Mesenchymal stem cell (in vitro differentiated cells and primary cell): ENCODE measurements around the gene HSFX3.

Experiments used
- DNase-seq: peaks from one replicate; pipeline ENCODE4 v3.0.0-alpha.2; 2013
- H2AFZ ChIP-seq: one replicate; pipeline ENCODE4 v1.6.1; 2013; ENCODE audit warnings: low read depth, mild to moderate bottlenecking, control low read depth, inconsistent platforms, low read length, moderate library complexity
- H2AK5ac ChIP-seq: 2 replicates; pipeline ENCODE4 v1.6.1; 2013; ENCODE audit warnings: low read length, moderate library complexity, mild to moderate bottlenecking, inconsistent platforms; ENCODE audit not compliant: severe bottlenecking
- H2BK120ac ChIP-seq: one replicate; pipeline ENCODE4 v1.6.1; 2013; ENCODE audit warnings: low read depth, mild to moderate bottlenecking, inconsistent platforms, low read length, moderate library complexity
- H2BK12ac ChIP-seq, 2 experiments: one replicate each; pipeline ENCODE4 v1.6.1; 2013; ENCODE audit warnings: inconsistent platforms in 2 of 2, low read length in 2 of 2, mild to moderate bottlenecking in 2 of 2, moderate library complexity in 2 of 2, control low read depth in 1 of 2
- H2BK15ac ChIP-seq: one replicate; pipeline ENCODE4 v1.6.1; 2013; ENCODE audit warnings: mild to moderate bottlenecking, low read depth, inconsistent platforms; ENCODE audit not compliant: poor library complexity, severe bottlenecking
- H2BK5ac ChIP-seq: 2 replicates; pipeline ENCODE4 v1.6.1; 2013; ENCODE audit warnings: low read depth, mild to moderate bottlenecking, low read length, control low read depth, inconsistent platforms; ENCODE audit not compliant: poor library complexity, severe bottlenecking
- H3K14ac ChIP-seq, 2 experiments: one replicate each; pipeline ENCODE4 v1.6.1; 2013; ENCODE audit warnings: inconsistent platforms in 2 of 2, low read length in 2 of 2, control low read depth in 1 of 2, mild to moderate bottlenecking in 1 of 2, moderate library complexity in 1 of 2
- H3K18ac ChIP-seq, 2 experiments: one replicate each; pipeline ENCODE4 v1.6.1; 2013; ENCODE audit warnings: inconsistent platforms in 2 of 2, low read length in 2 of 2, control low read depth in 1 of 2, low read depth in 1 of 2, mild to moderate bottlenecking in 1 of 2
- H3K23ac ChIP-seq, 2 experiments: one replicate each; pipeline ENCODE4 v1.6.1; 2013; ENCODE audit warnings: inconsistent platforms in 2 of 2, low read length in 2 of 2, mild to moderate bottlenecking in 2 of 2, moderate library complexity in 2 of 2, control low read depth in 1 of 2
- H3K27ac ChIP-seq: 2 replicates; pipeline ENCODE4 v1.5.1; 2013; ENCODE audit warnings: mild to moderate bottlenecking, moderate library complexity, low read length, control low read depth, inconsistent platforms; ENCODE audit not compliant: poor library complexity, severe bottlenecking
- H3K27me3 ChIP-seq, 2 experiments: 2 replicates each; pipeline versions ENCODE4 v1.6.1 to v1.7.0; 2013; ENCODE audit warnings: low read length in 2 of 2, mild to moderate bottlenecking in 2 of 2, moderate library complexity in 2 of 2, control low read depth in 1 of 2, inconsistent platforms in 1 of 2; ENCODE audit not compliant: control insufficient read depth in 1 of 2, insufficient read depth in 1 of 2
- H3K36me3 ChIP-seq, 2 experiments: 2 replicates each; pipeline versions ENCODE4 v1.6.1 to v1.7.0; 2013; ENCODE audit warnings: low read length in 2 of 2, control low read depth in 1 of 2, inconsistent platforms in 1 of 2, low read depth in 1 of 2, mild to moderate bottlenecking in 1 of 2; ENCODE audit not compliant: insufficient read depth in 2 of 2, control insufficient read depth in 1 of 2
- H3K4ac ChIP-seq, 2 experiments: one replicate each; pipeline ENCODE4 v1.6.1; 2013; ENCODE audit warnings: inconsistent platforms in 2 of 2, low read length in 2 of 2, mild to moderate bottlenecking in 2 of 2, moderate library complexity in 2 of 2, control low read depth in 1 of 2, low read depth in 1 of 2
- H3K4me1 ChIP-seq: 2 replicates; pipeline ENCODE4 v1.6.1; 2013; ENCODE audit warnings: low read depth, low read length, control low read depth; ENCODE audit not compliant: control insufficient read depth, insufficient read depth
- H3K4me2 ChIP-seq: 2 replicates; pipeline ENCODE4 v1.6.1; 2013; ENCODE audit warnings: low read length, mild to moderate bottlenecking, inconsistent platforms; ENCODE audit not compliant: poor library complexity, severe bottlenecking
- H3K4me3 ChIP-seq, 2 experiments: 2 replicates each; pipeline versions ENCODE4 v1.5.1 to v1.7.0; 2013; ENCODE audit warnings: low read length in 2 of 2, mild to moderate bottlenecking in 2 of 2, control low read depth in 1 of 2, low read depth in 1 of 2; ENCODE audit not compliant: insufficient read depth in 1 of 2
- H3K79me1 ChIP-seq: replicated peaks from 2 replicates; pipeline ENCODE4 v1.6.1; 2013; ENCODE audit warnings: mild to moderate bottlenecking, control low read depth, low read length, inconsistent platforms; ENCODE audit not compliant: poor library complexity, severe bottlenecking
- H3K9ac ChIP-seq: 2 replicates; pipeline ENCODE4 v1.7.0; 2013; ENCODE audit warnings: mild to moderate bottlenecking, low read length, moderate library complexity
- H3K9me3 ChIP-seq: 2 replicates; pipeline ENCODE4 v1.7.0; 2013; ENCODE audit warnings: mild to moderate bottlenecking, low read length; ENCODE audit not compliant: control insufficient read depth
- H4K8ac ChIP-seq: one replicate; pipeline ENCODE4 v1.6.1; 2013; ENCODE audit warnings: inconsistent platforms, mild to moderate bottlenecking, low read length, moderate library complexity
- H4K91ac ChIP-seq: one replicate; pipeline ENCODE4 v1.6.1; 2013; ENCODE audit warnings: mild to moderate bottlenecking, low read length, inconsistent platforms
- WGBS: methylation state at CpG from one replicate; pipeline ENCODE4 v1.1.7; 2013; ENCODE audit warnings: mixed read lengths; 5-methylcytosine and 5-hydroxymethylcytosine counted together

The HSFX3 gene

DNA sequence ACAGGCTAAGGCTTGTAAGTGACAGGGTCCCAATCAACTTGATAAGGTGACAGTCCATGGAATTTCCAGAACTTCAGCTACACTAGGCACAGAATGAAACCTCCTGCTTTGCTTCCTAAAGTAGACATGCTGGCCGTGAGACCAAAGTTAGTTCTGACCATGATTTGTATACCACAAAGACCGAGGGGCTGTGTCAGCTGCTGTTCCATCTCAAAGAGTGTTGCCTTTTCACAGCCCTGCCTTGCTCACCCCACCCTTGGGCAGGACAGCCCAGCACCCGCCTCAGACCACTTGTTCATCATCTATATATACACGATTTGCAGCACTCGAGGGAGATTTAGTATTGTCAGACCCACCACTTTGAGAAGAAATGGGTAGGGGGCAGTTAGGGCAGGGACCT, 50.0 kb downstream of the HSFX3 start:
- H3K23ac ChIP-seq = no peak overlapping the region
- no peak for DNase-seq
- H3K9ac ChIP-seq = no peak overlapping the region
- no peak overlapping the region for H3K18ac ChIP-seq
- no peak overlapping the region for H3K4me2 ChIP-seq
- H3K27me3 ChIP-seq = peaks cover 0 to 7% of the 10 kb centered on the region in 2 experiments
- H2AFZ ChIP-seq = no peak overlapping the region
- no peak overlapping the region for H3K4ac ChIP-seq
- no peak overlapping the region for H3K27ac ChIP-seq
- no peak overlapping the region for H2BK5ac ChIP-seq
- H3K79me1 ChIP-seq = peaks cover 2% of the 10 kb centered on the region
- H3K36me3 ChIP-seq = peaks cover 30 to 74% of the 10 kb centered on the region in 2 experiments
- no peak overlapping the region for H4K91ac ChIP-seq
- H4K8ac ChIP-seq = no peak overlapping the region
- H3K9me3 ChIP-seq = no peaks in the 10 kb centered on the region
- no peak overlapping the region for H2BK120ac ChIP-seq
- no peak overlapping the region for H3K14ac ChIP-seq
- peaks cover 17% of the 10 kb centered on the region for H3K4me1 ChIP-seq
- WGBS = 96% methylated on average over 4 of the region's 5 CpGs
- no peak overlapping the region for H2BK15ac ChIP-seq
- H2AK5ac ChIP-seq = no peak overlapping the region
- H2BK12ac ChIP-seq = no peak overlapping the region
- no peak overlapping the region for H3K4me3 ChIP-seq

DNA sequence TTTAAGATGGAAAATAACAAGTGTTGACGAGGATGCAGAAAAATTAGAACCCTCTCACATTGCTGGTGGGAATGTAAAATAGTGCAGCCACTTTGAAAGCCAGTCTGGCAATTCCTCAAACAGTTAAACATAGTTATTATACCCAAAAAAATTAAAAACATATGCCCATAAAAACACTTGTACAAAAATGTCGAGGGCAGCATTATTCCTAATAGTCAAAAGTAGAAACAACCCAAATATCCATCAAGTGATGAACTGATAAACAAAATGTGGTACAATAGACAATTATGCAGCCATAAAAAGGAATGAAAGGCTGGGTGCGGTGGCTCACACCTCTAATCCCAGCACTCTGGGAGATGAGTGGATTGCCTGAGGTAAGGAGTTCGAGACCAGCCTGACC, 51.0 kb downstream of the HSFX3 start:
- Histone ChIP-seq H3K18ac (no peak overlapping the region), H3K14ac (no peak overlapping the region), H2BK5ac (no peak overlapping the region), H4K91ac (no peak overlapping the region), H3K27ac (no peak overlapping the region), H2BK12ac (no peak overlapping the region), H3K9me3 (no peaks in the 10 kb centered on the region), H4K8ac (no peak overlapping the region), H2AFZ (no peak overlapping the region), H2BK120ac (no peak overlapping the region), H3K4ac (no peak overlapping the region), H3K9ac (no peak overlapping the region), H3K27me3 (peaks cover 0 to 7% of the 10 kb centered on the region in 2 experiments), H2AK5ac (no peak overlapping the region), H3K4me2 (no peak overlapping the region), H3K36me3 (peaks cover 39 to 84% of the 10 kb centered on the region in 2 experiments), H3K79me1 (peaks cover 5% of the 10 kb centered on the region), H3K4me3 (no peak overlapping the region), H3K23ac (no peak overlapping the region), H3K4me1 (peaks cover 22% of the 10 kb centered on the region), H2BK15ac (no peak overlapping the region)
- no CpG with 5 or more reads among the region's 4 CpGs for WGBS
- DNase-seq = no peak
